MM.1S (cell line): ENCODE results near the gene MAGI2.

Experiments used
- DNase-seq: peaks from one replicate; pipeline ENCODE4 v3.0.0-alpha.2; 2015
- H2AFZ ChIP-seq: fragments of 300-600 bp; sonication (generic); 2 replicates; pipeline ENCODE4 v1.6.0; 2016; ENCODE audit warnings: antibody characterized with exemption, low read length
- H3F3A ChIP-seq: fragments of 300-600 bp; sonication (generic); 2 replicates; pipeline ENCODE4 v1.6.1; 2016; ENCODE audit warnings: mild to moderate bottlenecking, antibody characterized with exemption, low read length, moderate library complexity, mixed read lengths; ENCODE audit not compliant: insufficient read depth
- H3K27ac ChIP-seq: fragments of 300-600 bp; sonication (generic); 2 replicates; pipeline ENCODE4 v1.5.1; 2016; ENCODE audit warnings: mild to moderate bottlenecking, low read length
- H3K27me3 ChIP-seq: fragments of 300-600 bp; sonication (generic); replicated peaks from 2 replicates; pipeline ENCODE4 v1.6.0; 2016; ENCODE audit warnings: low read length; ENCODE audit not compliant: insufficient read depth
- H3K36me3 ChIP-seq: fragments of 300-600 bp; sonication (generic); replicated peaks from 2 replicates; pipeline ENCODE4 v1.6.1; 2016; ENCODE audit warnings: mild to moderate bottlenecking, low read length, mixed read lengths; ENCODE audit not compliant: insufficient read depth
- H3K4me1 ChIP-seq: fragments of 300-600 bp; sonication (generic); 2 replicates; pipeline ENCODE4 v1.6.1; 2016; ENCODE audit warnings: low read length, mixed read lengths
- H3K4me2 ChIP-seq: fragments of 300-600 bp; sonication (generic); 2 replicates; pipeline ENCODE4 v1.6.0; 2016; ENCODE audit warnings: low read depth, low read length
- H3K4me3 ChIP-seq: fragments of 300-600 bp; sonication (generic); 2 replicates; pipeline ENCODE4 v1.5.1; 2016; ENCODE audit warnings: low read length, mixed read lengths
- H3K79me2 ChIP-seq: fragments of 300-600 bp; sonication (generic); 2 replicates; pipeline ENCODE4 v1.6.1; 2016; ENCODE audit warnings: mixed run types, low read length, mixed read lengths
- H3K9ac ChIP-seq: fragments of 300-600 bp; sonication (generic); 2 replicates; pipeline ENCODE4 v1.6.1; 2016; ENCODE audit warnings: low read length, mixed read lengths
- H3K9me2 ChIP-seq: fragments of 300-600 bp; sonication (generic); replicated peaks from 2 replicates; pipeline ENCODE4 v1.6.1; 2016; ENCODE audit warnings: mild to moderate bottlenecking, low read length, mixed read lengths; ENCODE audit not compliant: insufficient read depth
- H3K9me3 ChIP-seq: fragments of 300-600 bp; sonication (generic); replicated peaks from 2 replicates; pipeline ENCODE4 v1.6.1; 2016; ENCODE audit warnings: mild to moderate bottlenecking, low read length, mixed read lengths; ENCODE audit not compliant: insufficient read depth
- H4K20me1 ChIP-seq: fragments of 300-600 bp; sonication (generic); 2 replicates; pipeline ENCODE4 v1.6.1; 2016; ENCODE audit warnings: mild to moderate bottlenecking, low read length, moderate library complexity, mixed read lengths; ENCODE audit not compliant: insufficient read depth
- EZH2 ChIP-seq: fragments of 300-600 bp; sonication (generic); optimal IDR thresholded peaks from 2 replicates; pipeline ENCODE3; 2017; ENCODE audit warnings: low read depth, mild to moderate bottlenecking, antibody characterized with exemption, low read length, mixed read lengths
- EZH2phosphoT487 ChIP-seq: fragments of 300-600 bp; sonication (generic); IDR thresholded peaks from 2 replicates; pipeline ENCODE4 v1.6.1; 2018; ENCODE audit warnings: antibody characterized with exemption, low read length
- TF ChIP-seq, protein P1 (sequence below): fragments of 300-600 bp; sonication (generic); IDR thresholded peaks from 2 replicates; pipeline ENCODE4 v1.5.1; 2016; ENCODE audit warnings: antibody characterized with exemption, low read length, mixed read lengths

MAGI2 gene

GRCh38 chr7:78103475-78103874 is 1350.0 kb downstream of the MAGI2 start:
- Histone ChIP-seq H3K36me3 (no peaks in the 10 kb centered on the region), H3K9me3 (no peaks in the 10 kb centered on the region), H3K79me2 (no peaks in the 10 kb centered on the region), H3K27ac (no peak overlapping the region), H3K4me2 (no peak overlapping the region), H3K4me3 (no peak overlapping the region), H3K9ac (no peak overlapping the region), H3K27me3 (no peaks in the 10 kb centered on the region), H3F3A (no peaks in the 10 kb centered on the region), H3K4me1 (no peaks in the 10 kb centered on the region), H3K9me2 (no peaks in the 10 kb centered on the region), H2AFZ (no peak overlapping the region), H4K20me1 (no peaks in the 10 kb centered on the region)
- no peak for DNase-seq
- no peak for TF ChIP-seq EZH2phosphoT487
- TF ChIP-seq EZH2, result no peak
- TF ChIP-seq, protein P1, sequence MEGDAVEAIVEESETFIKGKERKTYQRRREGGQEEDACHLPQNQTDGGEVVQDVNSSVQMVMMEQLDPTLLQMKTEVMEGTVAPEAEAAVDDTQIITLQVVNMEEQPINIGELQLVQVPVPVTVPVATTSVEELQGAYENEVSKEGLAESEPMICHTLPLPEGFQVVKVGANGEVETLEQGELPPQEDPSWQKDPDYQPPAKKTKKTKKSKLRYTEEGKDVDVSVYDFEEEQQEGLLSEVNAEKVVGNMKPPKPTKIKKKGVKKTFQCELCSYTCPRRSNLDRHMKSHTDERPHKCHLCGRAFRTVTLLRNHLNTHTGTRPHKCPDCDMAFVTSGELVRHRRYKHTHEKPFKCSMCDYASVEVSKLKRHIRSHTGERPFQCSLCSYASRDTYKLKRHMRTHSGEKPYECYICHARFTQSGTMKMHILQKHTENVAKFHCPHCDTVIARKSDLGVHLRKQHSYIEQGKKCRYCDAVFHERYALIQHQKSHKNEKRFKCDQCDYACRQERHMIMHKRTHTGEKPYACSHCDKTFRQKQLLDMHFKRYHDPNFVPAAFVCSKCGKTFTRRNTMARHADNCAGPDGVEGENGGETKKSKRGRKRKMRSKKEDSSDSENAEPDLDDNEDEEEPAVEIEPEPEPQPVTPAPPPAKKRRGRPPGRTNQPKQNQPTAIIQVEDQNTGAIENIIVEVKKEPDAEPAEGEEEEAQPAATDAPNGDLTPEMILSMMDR, result no peak

- Histone ChIP-seq H3K4me1 (no peaks in the 10 kb centered on the region), H3K4me2 (no peak overlapping the region), H3K4me3 (no peak overlapping the region), H3K9me3 (no peaks in the 10 kb centered on the region), H3K79me2 (no peaks in the 10 kb centered on the region), H3K9ac (no peak overlapping the region), H3K9me2 (no peaks in the 10 kb centered on the region), H4K20me1 (no peaks in the 10 kb centered on the region), H3F3A (no peaks in the 10 kb centered on the region), H2AFZ (no peak overlapping the region), H3K27me3 (no peaks in the 10 kb centered on the region), H3K27ac (no peak overlapping the region), H3K36me3 (no peaks in the 10 kb centered on the region)
- TF ChIP-seq EZH2 (no peak), EZH2phosphoT487 (no peak)
- TF ChIP-seq, protein P1, result no peak
- no peak for DNase-seq
Observed at GRCh38 chr7:78101076-78101475, 1352.4 kb downstream of the MAGI2 start.

- Histone ChIP-seq H2AFZ (no peak overlapping the region), H3F3A (no peaks in the 10 kb centered on the region), H3K27me3 (no peaks in the 10 kb centered on the region), H3K9me2 (no peaks in the 10 kb centered on the region), H3K9me3 (no peaks in the 10 kb centered on the region), H4K20me1 (no peaks in the 10 kb centered on the region), H3K36me3 (no peaks in the 10 kb centered on the region), H3K27ac (no peak overlapping the region), H3K4me1 (no peaks in the 10 kb centered on the region), H3K4me2 (no peak overlapping the region), H3K79me2 (no peaks in the 10 kb centered on the region), H3K4me3 (no peak overlapping the region), H3K9ac (no peak overlapping the region)
- TF ChIP-seq EZH2phosphoT487, result no peak
- TF ChIP-seq, protein P1, result no peak
- TF ChIP-seq EZH2, result no peak
- DNase-seq, result no peak
Observed at GRCh38 chr7:78099715-78100394, 1353.6 kb downstream of the MAGI2 start.
